Keratinocyte (primary cell): Measurements from ENCODE around the gene LRP10.

Source experiments
- CTCF ChIP-seq, 3 experiments: IDR thresholded peaks in 1 of 3; conservative IDR thresholded peaks in 1 of 3; optimal IDR thresholded peaks in 1 of 3; 2 replicates in 2 of 3; 3 replicates in 1 of 3; pipeline versions ENCODE3 to v1.5.1; 2011; ENCODE audit warnings: low read length in 3 of 3, mild to moderate bottlenecking in 3 of 3, moderate library complexity in 2 of 3, control low read depth in 1 of 3, inconsistent platforms in 1 of 3; ENCODE audit not compliant: insufficient read depth in 2 of 3; ENCODE audit errors: extremely low read depth in 1 of 3
- EZH2 ChIP-seq: IDR thresholded peaks from one replicate; pipeline ENCODE4 v1.6.1; 2012; ENCODE audit warnings: inconsistent platforms, mild to moderate bottlenecking, low read length, moderate library complexity

GRCh38 chr14:22882064-22882463 is 10.5 kb downstream of the LRP10 start:
- TF ChIP-seq CTCF (optimal IDR thresholded peaks at IDR 0.05 in 1 of 3, IDR thresholded peaks at IDR 0.05 in 1 of 3, conservative IDR thresholded peaks at IDR 0.05 in 1 of 3; ENCODE audit: extremely low read depth in 1 of 3, insufficient read depth in 2 of 3, low read length in 3 of 3) = no peak
- no peak for TF ChIP-seq EZH2
